Ascending aorta (tissue), 2 donors: Measurements from ENCODE around the gene AQP12A. TPM values are rescaled to one million over a fixed set of nuclear protein-coding genes. Genes with fewer than 3 reads are reported as not detected.

ENCODE experiments used
- DNase-seq, 2 donors: peaks; one replicate each; pipeline ENCODE4 v3.0.0-alpha.2; 2019; ENCODE audit warnings: low spot score in 2 of 2
- H3K27ac ChIP-seq, 2 donors: fragments of 200-600 bp; sonication (generic); one replicate each; pipeline ENCODE4 v1.5.1; 2016 to 2017; ENCODE audit warnings: mild to moderate bottlenecking in 1 of 2
- H3K27me3 ChIP-seq: fragments of 200-600 bp; sonication (generic); one replicate; pipeline ENCODE4 v1.5.1; 2017
- H3K36me3 ChIP-seq, 2 donors: fragments of 200-600 bp; sonication (generic); one replicate each; pipeline ENCODE4 v1.5.1; 2016
- H3K4me1 ChIP-seq, 2 donors: fragments of 200-600 bp; sonication (generic); one replicate each; pipeline ENCODE4 v1.5.1; 2016 to 2017; ENCODE audit warnings: mild to moderate bottlenecking in 1 of 2
- H3K4me3 ChIP-seq, 2 donors: fragments of 200-600 bp; sonication (generic); one replicate each; pipeline ENCODE4 v1.5.1; 2016 to 2017; ENCODE audit warnings: mild to moderate bottlenecking in 1 of 2
- H3K9me3 ChIP-seq, 2 donors: fragments of 200-600 bp; sonication (generic); one replicate each; pipeline ENCODE4 v1.5.1; 2016
- intact Hi-C: fragments of 100-400 bp; cut with DNase I; formaldehyde crosslinking; loops from one replicate; pipeline ENCODE4 v1.15.1; 2023
- total RNA-seq: library from RNA; depleted of rRNA; stranded (reverse); fragments of >200 nt; gene quantifications from one replicate; pipeline ENCODE4 v1.1.0, GENCODE V29; 2016
- TF ChIP-seq, protein P1 (sequence below), 3 experiments: fragments of 200-600 bp in 2 of 3; fragments of 450-650 bp in 1 of 3; sonication (generic) in 2 of 3; IDR thresholded peaks; one replicate each; pipeline ENCODE4 v1.5.1; 2016 to 2019; ENCODE audit warnings: antibody characterized with exemption in 3 of 3, mild to moderate bottlenecking in 1 of 3, moderate library complexity in 1 of 3

AQP12A gene
- total RNA-seq, 1 donor from 2014 or later: not detected

DNA sequence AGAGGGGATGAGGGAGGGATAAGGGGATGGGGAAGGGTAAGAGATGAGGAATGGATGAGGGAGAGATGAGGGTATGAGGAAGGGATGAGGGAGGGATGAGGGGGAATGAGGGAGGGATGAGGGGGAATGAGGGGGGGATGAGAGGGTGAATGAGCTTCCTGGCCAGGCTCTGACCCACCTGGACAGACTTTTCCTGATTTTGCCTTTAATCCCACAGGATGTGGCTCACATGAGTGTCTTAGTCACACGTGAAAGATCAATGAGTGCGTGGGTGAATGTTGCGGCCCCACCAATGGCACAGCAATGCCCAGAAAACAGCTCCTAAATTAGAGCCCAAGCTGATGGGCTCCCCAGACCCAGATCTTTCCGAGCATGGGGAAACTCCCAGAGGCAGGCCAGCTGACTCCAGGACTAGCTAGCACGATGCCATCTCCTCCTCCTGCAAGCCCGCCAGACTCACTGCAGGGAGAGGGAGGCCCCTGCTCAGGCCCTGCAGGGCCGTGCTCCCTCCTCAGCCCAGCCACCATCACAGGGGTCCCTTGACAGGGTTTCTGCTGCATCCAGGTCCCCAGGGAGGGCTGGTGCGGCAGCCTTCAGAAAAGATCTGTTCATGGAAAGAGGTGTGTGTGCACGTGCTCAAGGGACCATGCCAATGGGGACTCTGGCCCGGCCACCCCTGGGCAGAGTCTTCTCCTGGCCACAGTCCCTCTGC is 41.4 kb downstream of the AQP12A start:
- TF ChIP-seq, protein P1, sequence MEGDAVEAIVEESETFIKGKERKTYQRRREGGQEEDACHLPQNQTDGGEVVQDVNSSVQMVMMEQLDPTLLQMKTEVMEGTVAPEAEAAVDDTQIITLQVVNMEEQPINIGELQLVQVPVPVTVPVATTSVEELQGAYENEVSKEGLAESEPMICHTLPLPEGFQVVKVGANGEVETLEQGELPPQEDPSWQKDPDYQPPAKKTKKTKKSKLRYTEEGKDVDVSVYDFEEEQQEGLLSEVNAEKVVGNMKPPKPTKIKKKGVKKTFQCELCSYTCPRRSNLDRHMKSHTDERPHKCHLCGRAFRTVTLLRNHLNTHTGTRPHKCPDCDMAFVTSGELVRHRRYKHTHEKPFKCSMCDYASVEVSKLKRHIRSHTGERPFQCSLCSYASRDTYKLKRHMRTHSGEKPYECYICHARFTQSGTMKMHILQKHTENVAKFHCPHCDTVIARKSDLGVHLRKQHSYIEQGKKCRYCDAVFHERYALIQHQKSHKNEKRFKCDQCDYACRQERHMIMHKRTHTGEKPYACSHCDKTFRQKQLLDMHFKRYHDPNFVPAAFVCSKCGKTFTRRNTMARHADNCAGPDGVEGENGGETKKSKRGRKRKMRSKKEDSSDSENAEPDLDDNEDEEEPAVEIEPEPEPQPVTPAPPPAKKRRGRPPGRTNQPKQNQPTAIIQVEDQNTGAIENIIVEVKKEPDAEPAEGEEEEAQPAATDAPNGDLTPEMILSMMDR (IDR thresholded peaks at IDR 0.05): no peak
- no peak overlapping the region for H3K4me3 ChIP-seq
- intact Hi-C loops: no loop called here
- no peak for DNase-seq
- H3K36me3 ChIP-seq: no peaks in the 10 kb centered on the region
- no peaks in the 10 kb centered on the region for H3K27me3 ChIP-seq
- H3K27ac ChIP-seq: no peak overlapping the region
- no peaks in the 10 kb centered on the region for H3K9me3 ChIP-seq
- no peaks in the 10 kb centered on the region for H3K4me1 ChIP-seq

DNA sequence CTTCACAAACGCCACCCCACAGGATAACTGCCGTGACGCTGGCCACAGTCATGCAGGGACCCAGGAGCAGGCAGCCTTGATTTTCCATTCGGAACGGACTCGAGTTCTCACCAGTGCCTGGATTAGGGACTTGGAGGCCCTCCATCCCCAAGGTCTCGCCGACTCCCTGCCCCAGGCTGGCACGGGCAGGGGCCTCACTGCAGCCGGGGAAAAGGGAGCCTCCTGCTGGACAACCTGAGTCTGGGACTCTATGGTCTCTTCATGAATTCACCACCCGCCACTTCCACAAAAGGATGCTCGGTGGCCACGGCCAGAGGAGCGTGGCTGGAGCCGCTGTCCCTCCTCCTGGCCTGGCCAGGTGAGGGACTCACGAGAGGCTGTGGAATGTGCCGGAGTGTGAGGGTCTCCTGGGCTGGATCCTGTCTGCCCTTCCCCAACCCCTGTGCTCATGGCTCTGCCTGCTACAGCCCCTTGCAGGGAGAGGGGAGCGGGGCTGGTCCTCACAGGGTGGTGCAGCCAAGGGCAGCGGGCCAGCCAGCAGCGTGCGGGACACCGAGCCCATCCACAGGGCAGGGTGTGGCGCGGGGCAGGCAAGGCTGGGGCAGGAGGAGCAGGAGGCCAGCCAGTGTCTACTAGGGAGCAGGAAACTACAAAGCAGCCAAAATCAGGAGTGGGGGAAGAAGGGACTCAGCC is 42.3 kb downstream of the AQP12A start:
- TF ChIP-seq, protein P1 (IDR thresholded peaks at IDR 0.05): no peak
- no peaks in the 10 kb centered on the region for H3K36me3 ChIP-seq
- DNase-seq: no peak
- H3K4me1 ChIP-seq: no peaks in the 10 kb centered on the region
- no peak overlapping the region for H3K27ac ChIP-seq
- intact Hi-C loops: no loop called here
- no peaks in the 10 kb centered on the region for H3K27me3 ChIP-seq
- no peaks in the 10 kb centered on the region for H3K9me3 ChIP-seq
- no peak overlapping the region for H3K4me3 ChIP-seq

DNA sequence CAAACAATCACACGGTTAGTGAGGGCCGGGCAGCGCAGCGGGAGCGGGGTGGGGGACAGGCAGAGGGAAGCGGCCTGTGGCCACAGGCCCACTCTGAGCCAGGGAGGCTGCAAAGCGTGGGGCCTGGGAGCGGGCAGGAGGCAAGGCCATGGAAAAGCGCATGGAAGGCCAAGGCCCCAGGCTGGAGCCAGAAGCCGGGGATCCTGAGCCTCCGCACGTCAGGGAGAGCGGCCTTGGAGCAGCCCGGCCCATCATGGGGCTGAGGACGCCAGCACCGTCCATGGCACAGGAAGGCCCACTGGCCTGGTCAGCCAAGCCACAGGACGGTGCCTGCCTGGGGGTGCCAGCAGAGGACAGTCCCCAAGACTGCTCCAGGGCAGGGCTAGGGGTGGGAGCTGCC is 43.1 kb downstream of the AQP12A start:
- H3K4me3 ChIP-seq: no peak overlapping the region
- no peak overlapping the region for H3K27ac ChIP-seq
- no peaks in the 10 kb centered on the region for H3K36me3 ChIP-seq
- TF ChIP-seq, protein P1 (IDR thresholded peaks at IDR 0.05): no peak
- intact Hi-C loops: no loop called here
- no peaks in the 10 kb centered on the region for H3K9me3 ChIP-seq
- no peaks in the 10 kb centered on the region for H3K27me3 ChIP-seq
- H3K4me1 ChIP-seq: no peaks in the 10 kb centered on the region
- DNase-seq: no peak

DNA sequence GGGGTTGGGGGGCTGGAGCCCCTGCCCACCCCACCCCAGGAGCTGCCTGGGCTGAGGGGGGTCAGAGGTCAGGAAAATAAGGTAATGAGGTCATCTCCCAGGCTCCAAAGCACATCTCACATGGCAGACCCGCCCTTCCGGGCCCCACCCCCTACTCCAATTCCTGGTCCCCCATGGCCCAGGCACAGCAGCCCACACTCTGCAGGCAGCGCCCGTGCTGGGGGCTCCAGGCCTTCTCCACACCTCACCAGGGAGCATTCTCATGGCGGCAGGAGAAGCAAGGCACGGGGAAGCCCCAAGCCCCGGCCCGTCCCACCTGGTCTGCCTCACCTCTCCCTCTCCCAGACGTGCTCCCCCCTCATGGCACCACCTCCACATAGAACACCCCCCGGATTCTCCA is 43.8 kb downstream of the AQP12A start:
- Histone ChIP-seq H3K4me3 (no peak overlapping the region), H3K36me3 (no peaks in the 10 kb centered on the region), H3K27me3 (no peaks in the 10 kb centered on the region), H3K4me1 (no peaks in the 10 kb centered on the region), H3K27ac (no peak overlapping the region), H3K9me3 (no peaks in the 10 kb centered on the region)
- no peak for DNase-seq
- TF ChIP-seq, protein P1 (IDR thresholded peaks at IDR 0.05): no peak
- intact Hi-C loops: no loop called here

DNA sequence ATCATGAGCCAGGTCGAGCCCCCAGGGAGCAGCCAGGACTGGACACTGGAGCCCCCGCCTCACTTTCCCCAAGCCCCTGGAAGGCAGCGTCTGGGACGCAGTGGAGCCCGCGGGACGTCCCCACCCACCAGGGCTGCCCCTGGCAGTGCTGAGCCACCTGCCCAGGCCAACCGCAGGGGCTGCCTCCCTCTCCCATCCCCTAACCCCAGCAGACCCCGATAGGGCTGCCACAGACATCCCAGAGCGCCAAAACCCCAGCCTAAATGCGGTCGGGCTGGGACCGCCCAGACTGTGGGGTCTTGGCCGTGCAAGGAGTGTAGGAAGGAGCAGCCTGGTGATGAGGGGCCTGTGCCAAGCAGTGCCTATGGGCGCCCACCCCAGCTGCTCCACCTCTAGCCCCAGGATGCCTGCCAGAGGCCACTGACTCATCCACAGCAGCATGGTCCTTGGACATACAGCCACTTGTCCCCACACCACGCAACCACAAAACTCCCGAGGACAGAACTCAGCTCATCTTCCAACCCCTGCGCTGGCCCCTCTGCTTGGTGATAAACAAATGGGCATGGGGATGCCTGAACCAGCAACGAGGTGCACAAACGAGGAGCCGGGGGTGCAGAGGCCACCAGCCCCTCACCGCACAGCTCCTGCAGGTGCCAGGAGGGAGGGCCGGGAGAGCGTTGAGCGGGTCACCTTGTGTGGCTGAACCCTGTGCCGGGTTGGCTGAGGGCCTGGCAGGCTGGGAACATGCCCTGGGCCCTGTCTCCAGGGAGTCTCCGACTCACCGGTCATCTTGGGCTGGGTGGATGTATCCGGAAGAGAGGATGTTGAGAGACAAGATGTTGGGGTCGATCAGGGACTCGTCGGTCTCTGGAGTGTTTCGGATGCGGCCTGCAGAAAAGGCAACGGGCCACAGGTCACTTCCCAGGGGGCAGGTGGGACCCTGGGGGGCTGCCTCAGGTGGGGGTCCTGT is 44.9 kb downstream of the AQP12A start:
- H3K27ac ChIP-seq: no peak overlapping the region
- intact Hi-C loops: no loop called here
- H3K9me3 ChIP-seq: no peaks in the 10 kb centered on the region
- no peak for DNase-seq
- no peaks in the 10 kb centered on the region for H3K27me3 ChIP-seq
- H3K36me3 ChIP-seq: no peaks in the 10 kb centered on the region
- TF ChIP-seq, protein P1 (IDR thresholded peaks at IDR 0.05): no peak
- H3K4me3 ChIP-seq: no peak overlapping the region
- no peaks in the 10 kb centered on the region for H3K4me1 ChIP-seq
